K562 (cell line): Measurements from ENCODE around the gene NLK. TPM values are rescaled to one million over a fixed set of nuclear protein-coding genes. Genes with fewer than 3 reads are reported as not detected.

Source experiments
- ARID4B ChIP-seq: sonication (generic); formaldehyde crosslinking; IDR thresholded peaks from 2 replicates; pipeline ENCODE4 v1.8.0; 2022; ENCODE audit warnings: mild to moderate bottlenecking, missing genetic modification reagents
- BACH1 ChIP-seq: fragments of 200-800 bp; sonication (Bioruptor generic); IDR thresholded peaks from 2 replicates; pipeline ENCODE4 v1.6.1; 2016; ENCODE audit warnings: missing genetic modification characterization, missing compliant biosample characterization
- ETS2 ChIP-seq: IDR thresholded peaks from 2 replicates; pipeline ENCODE4 v1.6.1; 2016; ENCODE audit warnings: borderline replicate concordance, missing genetic modification characterization, mild to moderate bottlenecking, moderate library complexity, missing compliant biosample characterization; ENCODE audit not compliant: poor library complexity, severe bottlenecking
- ETV1 ChIP-seq: fragments of 450-650 bp; conservative IDR thresholded peaks from 2 replicates; pipeline ENCODE4 v1.6.1; 2016; ENCODE audit warnings: missing genetic modification characterization, control low read depth, low read depth, missing compliant biosample characterization
- ILK ChIP-seq: fragments of 450-650 bp; IDR thresholded peaks from 2 replicates; pipeline ENCODE4 v1.6.1; 2016; ENCODE audit warnings: missing genetic modification characterization, low read depth, mild to moderate bottlenecking, missing compliant biosample characterization, moderate library complexity, borderline replicate concordance
- IRF1 ChIP-seq: sonication (generic); formaldehyde crosslinking; IDR thresholded peaks from 2 replicates; pipeline ENCODE4 v1.8.0; 2022; ENCODE audit warnings: missing genetic modification reagents, mild to moderate bottlenecking, borderline replicate concordance
- MBD2 ChIP-seq: sonication (generic); IDR thresholded peaks from 2 replicates; pipeline ENCODE4 v1.6.1; 2016; ENCODE audit warnings: low read depth, borderline replicate concordance
- MECOM ChIP-seq: fragments of 250-450 bp; sonication (Bioruptor Pico); IDR thresholded peaks from 2 replicates; pipeline ENCODE4 v1.8.0; 2022; ENCODE audit warnings: inconsistent platforms
- SIN3B ChIP-seq: fragments of 450-650 bp; IDR thresholded peaks from 2 replicates; pipeline ENCODE4 v1.6.1; 2017; ENCODE audit warnings: low read depth, mild to moderate bottlenecking, moderate library complexity
- SRSF3 ChIP-seq: fragments of 200-400 bp; formaldehyde crosslinking; IDR thresholded peaks from 2 replicates; pipeline ENCODE4 v1.6.1; 2016; ENCODE audit warnings: mild to moderate bottlenecking, low read length, moderate library complexity; ENCODE audit not compliant: insufficient read depth
- ZBTB33 ChIP-seq: sonication (generic); formaldehyde crosslinking; IDR thresholded peaks from 2 replicates; pipeline ENCODE4 v1.8.1; 2023; ENCODE audit warnings: mild to moderate bottlenecking, missing genetic modification reagents
- ZNF280B ChIP-seq: fragments of 250-450 bp; sonication (Bioruptor Pico); IDR thresholded peaks from 2 replicates; pipeline ENCODE4 v1.5.1; 2021; ENCODE audit warnings: mild to moderate bottlenecking
- ZNF589 ChIP-seq: fragments of 200-800 bp; sonication (Bioruptor generic); IDR thresholded peaks from 2 replicates; pipeline ENCODE4 v1.6.1; 2016; ENCODE audit warnings: low read depth, missing genetic modification characterization, missing compliant biosample characterization
- polyA plus RNA-seq, 8 experiments: library from polyadenylated mRNA; depleted of rRNA in 4 of 8; stranded (reverse) in 5 of 8; unstranded in 3 of 8; fragments of >200 nt; fragmentation: Nextera tagmentation in 2 of 8; fragmentation: Illumina TruSeq in 1 of 8; extraction: Ambion mirVana in 2 of 8; extraction: Trizol in 1 of 8; gene quantifications; 2 replicates each; pipeline versions ENCODE4 v1.2.1 to v1.2.3, GENCODE V29; 2011 to 2014; ENCODE audit warnings: inconsistent platforms in 1 of 8, missing spikeins in 1 of 8
- total RNA-seq, 7 experiments: library from RNA; depleted of rRNA in 6 of 7; stranded (reverse); fragments of >200 nt in 6 of 7; fragmentation: Illumina TruSeq in 2 of 7; extraction: Trizol in 2 of 7; gene quantifications; 2 replicates each; pipeline versions ENCODE4 v1.2.1 to v1.2.3, GENCODE V29; 2011 to 2021; ENCODE audit warnings: low replicate concordance in 1 of 7

The NLK gene
- total and polyA plus RNA-seq, 9 of the 15 experiments (the other 6 are each of a cell fraction or from before 2014, with no cell fraction given) = 10.9 to 59.6 (median 26.7) TPM

- no peak for TF ChIP-seq ARID4B (CRISPR knock-in tag)
- TF ChIP-seq SIN3B = no peak
- no peak for TF ChIP-seq IRF1 (CRISPR knock-in tag)
- TF ChIP-seq BACH1 (tag) = peak; percentile 95
- TF ChIP-seq ILK (tag) = no peak
- peak; percentile 96 for TF ChIP-seq ZNF589
- no peak for TF ChIP-seq ZBTB33 (CRISPR knock-in tag)
- TF ChIP-seq SRSF3 = no peak
- TF ChIP-seq ZNF280B (CRISPR knock-in tag) = no peak
- peak; percentile 70 for TF ChIP-seq MBD2
- peak; percentile 97 for TF ChIP-seq ETV1
- no peak for TF ChIP-seq ETS2 (tag)
- peak; percentile 83; the same call in 1 of the 2 replicates for TF ChIP-seq MECOM
These were observed 130.6 kb downstream of the NLK start (continued) for GRCh38 chr17:28173031-28173561.
